ENCODE measurements around the gene C16orf95. TPM values are rescaled to one million over a fixed set of nuclear protein-coding genes. Genes with fewer than 3 reads are reported as not detected.

The C16orf95 gene
- total RNA-seq, 1 experiment from 2014 or later, result 6.0 TPM

DNA sequence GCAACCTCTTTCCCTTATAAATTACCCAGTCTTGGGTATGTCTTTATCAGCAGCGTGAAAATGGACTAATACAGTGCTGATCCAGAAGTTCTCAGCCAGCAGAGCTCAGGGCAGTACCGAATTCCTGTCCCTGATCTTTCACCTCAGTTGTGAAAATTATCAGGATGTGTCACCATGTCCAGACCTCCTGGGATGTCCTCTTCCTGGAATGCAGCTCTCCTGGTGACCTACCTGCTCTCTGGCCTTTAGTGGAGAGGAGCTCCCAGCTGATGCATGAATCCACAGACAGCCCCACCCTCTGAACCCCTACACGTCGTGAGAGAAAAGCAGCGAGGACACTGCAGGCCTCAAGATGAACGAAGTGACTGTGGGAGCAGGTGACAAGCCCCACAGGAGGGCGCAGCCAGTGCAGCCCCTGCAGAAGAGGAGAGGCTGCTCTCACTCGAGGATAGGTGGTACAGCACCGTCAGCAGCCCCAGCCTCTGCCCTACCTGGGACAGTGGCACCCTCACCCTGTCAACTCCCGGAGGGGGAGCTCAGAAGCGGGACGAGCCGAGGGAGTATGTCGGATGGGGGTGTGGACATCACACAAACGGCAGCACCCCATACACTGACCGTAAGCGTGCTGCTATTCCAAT is 22.0 kb upstream of the C16orf95 start:
- Histone ChIP-seq H3K27me3 (ENCODE audit: control insufficient read depth, insufficient read depth, low read length) (no peaks in the 10 kb centered on the region), H3K9me3 (ENCODE audit: control insufficient read depth, insufficient read depth, low read depth, low read length) (no peaks in the 10 kb centered on the region), H3K4me3 (ENCODE audit: low read depth in 2 of 2, low read length in 2 of 2) (no peak overlapping the region), H3K4me1 (ENCODE audit: control insufficient read depth, insufficient read depth, low read length) (no peaks in the 10 kb centered on the region), H3K27ac (ENCODE audit: low read length) (no peak overlapping the region), H3K36me3 (ENCODE audit: control insufficient read depth, insufficient read depth, low read length) (no peaks in the 10 kb centered on the region)
- ATAC-seq (no peak), DNase-seq (ENCODE audit: low read depth, low spot score) (no peak)
- BruUV-seq (replicated peaks), result no TSS peak
- ChIA-PET CTCF (no interaction called here), POLR2A (no interaction called here)
- in situ Hi-C loops (cut with HindIII; ENCODE audit: low pct_unique_long_range_greater_than_20kb, low sequenced_read_pairs), result no loop called here
- intact Hi-C loops (cut with micrococcal nuclease; ENCODE audit: unreplicated experiment), result no loop called here
- TF ChIP-seq, protein P1, sequence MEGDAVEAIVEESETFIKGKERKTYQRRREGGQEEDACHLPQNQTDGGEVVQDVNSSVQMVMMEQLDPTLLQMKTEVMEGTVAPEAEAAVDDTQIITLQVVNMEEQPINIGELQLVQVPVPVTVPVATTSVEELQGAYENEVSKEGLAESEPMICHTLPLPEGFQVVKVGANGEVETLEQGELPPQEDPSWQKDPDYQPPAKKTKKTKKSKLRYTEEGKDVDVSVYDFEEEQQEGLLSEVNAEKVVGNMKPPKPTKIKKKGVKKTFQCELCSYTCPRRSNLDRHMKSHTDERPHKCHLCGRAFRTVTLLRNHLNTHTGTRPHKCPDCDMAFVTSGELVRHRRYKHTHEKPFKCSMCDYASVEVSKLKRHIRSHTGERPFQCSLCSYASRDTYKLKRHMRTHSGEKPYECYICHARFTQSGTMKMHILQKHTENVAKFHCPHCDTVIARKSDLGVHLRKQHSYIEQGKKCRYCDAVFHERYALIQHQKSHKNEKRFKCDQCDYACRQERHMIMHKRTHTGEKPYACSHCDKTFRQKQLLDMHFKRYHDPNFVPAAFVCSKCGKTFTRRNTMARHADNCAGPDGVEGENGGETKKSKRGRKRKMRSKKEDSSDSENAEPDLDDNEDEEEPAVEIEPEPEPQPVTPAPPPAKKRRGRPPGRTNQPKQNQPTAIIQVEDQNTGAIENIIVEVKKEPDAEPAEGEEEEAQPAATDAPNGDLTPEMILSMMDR (IDR thresholded peaks at IDR 0.05), result no peak
- TF ChIP-seq TCF7L2 (IDR thresholded peaks at IDR 0.05; ENCODE audit: low read depth, low read length) (no peak), POLR2AphosphoS5 (IDR thresholded peaks at IDR 0.05; ENCODE audit: low read depth, low read length) (no peak)

DNA sequence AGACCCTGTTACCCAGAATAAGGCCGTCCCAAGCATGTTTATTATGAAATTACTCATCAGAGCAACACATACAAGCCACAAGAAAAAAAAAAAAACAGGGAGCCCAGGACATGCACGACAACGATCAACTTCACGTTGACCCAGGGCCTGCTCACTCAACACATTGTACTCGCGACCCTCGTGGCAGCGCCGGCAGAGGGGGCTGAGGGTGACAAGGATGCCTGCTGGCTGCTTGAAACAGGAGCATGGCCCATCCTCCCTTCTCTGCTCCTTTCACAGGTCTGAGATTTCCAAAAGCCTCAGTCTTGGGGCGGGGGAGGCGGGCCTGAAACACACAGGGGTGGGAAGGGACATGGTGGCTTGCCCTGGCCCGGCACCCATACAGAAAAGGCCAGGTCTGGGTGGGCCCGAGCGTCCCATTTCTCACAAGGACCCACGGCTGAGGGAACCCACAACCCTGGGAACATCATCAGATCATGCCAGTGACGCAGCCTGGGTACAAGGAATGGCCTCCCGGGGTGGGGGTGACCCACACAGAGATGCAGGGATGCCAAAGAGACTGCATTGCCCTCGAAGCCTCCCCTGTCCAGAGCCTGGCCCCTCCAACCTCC is 21.1 kb upstream of the C16orf95 start:
- ATAC-seq, result no peak
- ChIA-PET CTCF (no interaction called here), POLR2A (no interaction called here)
- intact Hi-C loops (cut with micrococcal nuclease; ENCODE audit: unreplicated experiment), result no loop called here
- TF ChIP-seq TCF7L2 (IDR thresholded peaks at IDR 0.05; ENCODE audit: low read depth, low read length) (no peak), POLR2AphosphoS5 (IDR thresholded peaks at IDR 0.05; ENCODE audit: low read depth, low read length) (no peak), SIN3A (IDR thresholded peaks at IDR 0.05; ENCODE audit: borderline replicate concordance, insufficient read depth, low read depth, low read length) (no peak)
- Histone ChIP-seq H3K4me3 (ENCODE audit: low read depth in 2 of 2, low read length in 2 of 2) (no peak overlapping the region), H3K9me3 (ENCODE audit: control insufficient read depth, insufficient read depth, low read depth, low read length) (no peaks in the 10 kb centered on the region), H3K27ac (ENCODE audit: low read length) (no peak overlapping the region), H3K36me3 (ENCODE audit: control insufficient read depth, insufficient read depth, low read length) (no peaks in the 10 kb centered on the region), H3K27me3 (ENCODE audit: control insufficient read depth, insufficient read depth, low read length) (no peaks in the 10 kb centered on the region), H3K4me1 (ENCODE audit: control insufficient read depth, insufficient read depth, low read length) (no peaks in the 10 kb centered on the region)
- no peak for DNase-seq (ENCODE audit: low read depth, low spot score)
- in situ Hi-C loops (cut with HindIII; ENCODE audit: low pct_unique_long_range_greater_than_20kb, low sequenced_read_pairs), result no loop called here
- BruUV-seq (replicated peaks), result no TSS peak

DNA sequence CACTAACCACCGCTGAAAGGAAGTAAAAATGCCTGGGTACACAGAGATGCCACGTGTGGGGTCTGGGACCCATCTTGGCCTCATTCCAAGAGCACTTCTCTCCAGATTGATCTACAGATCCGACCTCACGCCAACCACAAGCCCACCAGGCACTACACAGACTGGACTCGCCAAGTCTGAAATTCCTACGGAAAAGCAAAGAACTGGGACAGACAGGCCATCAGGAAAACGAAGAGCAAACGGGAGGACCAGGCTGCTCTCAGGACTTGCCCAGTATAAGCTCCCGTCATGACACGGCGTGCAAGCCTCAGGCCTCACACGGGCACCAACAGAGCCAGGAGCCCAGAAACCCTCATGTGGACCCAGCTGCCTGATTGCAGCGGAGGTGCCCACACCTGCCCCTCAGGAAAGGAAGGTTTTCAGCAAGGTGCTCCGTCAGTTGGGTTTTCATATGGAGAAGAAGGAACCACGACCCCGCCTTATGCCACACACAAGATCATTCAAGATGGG is 20.1 kb upstream of the C16orf95 start:
- Histone ChIP-seq H3K27ac (ENCODE audit: low read length) (no peak overlapping the region), H3K36me3 (ENCODE audit: control insufficient read depth, insufficient read depth, low read length) (no peaks in the 10 kb centered on the region), H3K9me3 (ENCODE audit: control insufficient read depth, insufficient read depth, low read depth, low read length) (no peaks in the 10 kb centered on the region), H3K4me3 (ENCODE audit: low read depth in 2 of 2, low read length in 2 of 2) (no peak overlapping the region), H3K4me1 (ENCODE audit: control insufficient read depth, insufficient read depth, low read length) (no peaks in the 10 kb centered on the region), H3K27me3 (ENCODE audit: control insufficient read depth, insufficient read depth, low read length) (no peaks in the 10 kb centered on the region)
- ATAC-seq (no peak), DNase-seq (ENCODE audit: low read depth, low spot score) (no peak)
- no TSS peak for BruUV-seq (replicated peaks)
- POLR2A ChIA-PET, result no interaction called here
- CTCF ChIA-PET, result no interaction called here
- intact Hi-C loops (cut with micrococcal nuclease; ENCODE audit: unreplicated experiment), result no loop called here
- in situ Hi-C loops (cut with HindIII; ENCODE audit: low pct_unique_long_range_greater_than_20kb, low sequenced_read_pairs), result no loop called here
- TF ChIP-seq TCF7L2 (IDR thresholded peaks at IDR 0.05; ENCODE audit: low read depth, low read length) (no peak), SIN3A (IDR thresholded peaks at IDR 0.05; ENCODE audit: borderline replicate concordance, insufficient read depth, low read depth, low read length) (no peak), POLR2AphosphoS5 (IDR thresholded peaks at IDR 0.05; ENCODE audit: low read depth, low read length) (no peak)
- TF ChIP-seq, protein P1 (IDR thresholded peaks at IDR 0.05), result no peak
- TF ChIP-seq, protein P2, sequence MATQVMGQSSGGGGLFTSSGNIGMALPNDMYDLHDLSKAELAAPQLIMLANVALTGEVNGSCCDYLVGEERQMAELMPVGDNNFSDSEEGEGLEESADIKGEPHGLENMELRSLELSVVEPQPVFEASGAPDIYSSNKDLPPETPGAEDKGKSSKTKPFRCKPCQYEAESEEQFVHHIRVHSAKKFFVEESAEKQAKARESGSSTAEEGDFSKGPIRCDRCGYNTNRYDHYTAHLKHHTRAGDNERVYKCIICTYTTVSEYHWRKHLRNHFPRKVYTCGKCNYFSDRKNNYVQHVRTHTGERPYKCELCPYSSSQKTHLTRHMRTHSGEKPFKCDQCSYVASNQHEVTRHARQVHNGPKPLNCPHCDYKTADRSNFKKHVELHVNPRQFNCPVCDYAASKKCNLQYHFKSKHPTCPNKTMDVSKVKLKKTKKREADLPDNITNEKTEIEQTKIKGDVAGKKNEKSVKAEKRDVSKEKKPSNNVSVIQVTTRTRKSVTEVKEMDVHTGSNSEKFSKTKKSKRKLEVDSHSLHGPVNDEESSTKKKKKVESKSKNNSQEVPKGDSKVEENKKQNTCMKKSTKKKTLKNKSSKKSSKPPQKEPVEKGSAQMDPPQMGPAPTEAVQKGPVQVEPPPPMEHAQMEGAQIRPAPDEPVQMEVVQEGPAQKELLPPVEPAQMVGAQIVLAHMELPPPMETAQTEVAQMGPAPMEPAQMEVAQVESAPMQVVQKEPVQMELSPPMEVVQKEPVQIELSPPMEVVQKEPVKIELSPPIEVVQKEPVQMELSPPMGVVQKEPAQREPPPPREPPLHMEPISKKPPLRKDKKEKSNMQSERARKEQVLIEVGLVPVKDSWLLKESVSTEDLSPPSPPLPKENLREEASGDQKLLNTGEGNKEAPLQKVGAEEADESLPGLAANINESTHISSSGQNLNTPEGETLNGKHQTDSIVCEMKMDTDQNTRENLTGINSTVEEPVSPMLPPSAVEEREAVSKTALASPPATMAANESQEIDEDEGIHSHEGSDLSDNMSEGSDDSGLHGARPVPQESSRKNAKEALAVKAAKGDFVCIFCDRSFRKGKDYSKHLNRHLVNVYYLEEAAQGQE (IDR thresholded peaks at IDR 0.05; ENCODE audit: insufficient read depth in 1 of 2, low read depth in 2 of 2, low read length in 1 of 2), result no peak
